Measurements from ENCODE around the gene ACBD6.
A peak's percentile ranks its signal among the peaks of the same experiment; 100 is the strongest.

Gene ACBD6

DNA sequence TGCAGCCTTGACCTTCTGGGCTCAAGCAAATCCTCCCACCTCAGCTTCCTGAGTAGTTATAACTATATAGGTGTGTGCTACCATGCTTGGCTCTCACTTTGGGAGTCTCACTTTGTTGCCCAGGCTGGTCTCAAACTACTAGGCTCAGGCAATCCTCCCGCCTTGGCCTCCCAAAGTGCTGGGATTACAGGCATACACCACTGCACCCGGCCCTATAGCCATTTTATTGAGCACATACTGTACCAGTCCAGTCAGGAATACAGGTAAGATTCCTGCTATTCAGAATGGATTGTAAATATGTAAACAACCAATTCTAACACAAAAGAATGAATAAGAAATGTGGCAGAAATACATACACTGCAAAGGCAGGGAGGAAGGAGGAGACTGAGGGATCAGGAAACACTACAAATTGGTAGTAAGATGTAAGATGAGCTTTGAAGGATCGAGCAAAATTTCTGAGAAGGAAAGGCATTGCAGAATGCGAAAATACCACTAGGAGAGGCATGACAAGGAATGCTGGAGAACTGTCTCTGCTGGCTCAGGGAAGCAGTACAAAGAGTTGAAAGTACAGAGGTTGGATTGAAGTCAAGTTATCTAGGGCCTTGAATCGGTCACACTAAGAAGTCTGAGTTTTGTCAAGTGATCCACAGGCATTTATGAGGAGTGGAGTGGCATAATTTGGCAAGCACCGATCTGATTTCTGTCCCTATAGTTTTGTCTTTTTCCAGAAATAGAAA is 211.9 kb downstream of the ACBD6 start:
- DNase-seq = no peak

- no peak for DNase-seq
These were observed 213.4 kb downstream of the ACBD6 start for GRCh38 chr1:180288940-180289339.

- no peak for DNase-seq
These were observed 214.2 kb downstream of the ACBD6 start for GRCh38 chr1:180287988-180288705.

GRCh38 chr1:180286417-180286816 is 216.0 kb downstream of the ACBD6 start:
- no peak for DNase-seq

- no peak for DNase-seq
These were observed 219.3 kb downstream of the ACBD6 start for GRCh38 chr1:180283098-180283497.

DNA sequence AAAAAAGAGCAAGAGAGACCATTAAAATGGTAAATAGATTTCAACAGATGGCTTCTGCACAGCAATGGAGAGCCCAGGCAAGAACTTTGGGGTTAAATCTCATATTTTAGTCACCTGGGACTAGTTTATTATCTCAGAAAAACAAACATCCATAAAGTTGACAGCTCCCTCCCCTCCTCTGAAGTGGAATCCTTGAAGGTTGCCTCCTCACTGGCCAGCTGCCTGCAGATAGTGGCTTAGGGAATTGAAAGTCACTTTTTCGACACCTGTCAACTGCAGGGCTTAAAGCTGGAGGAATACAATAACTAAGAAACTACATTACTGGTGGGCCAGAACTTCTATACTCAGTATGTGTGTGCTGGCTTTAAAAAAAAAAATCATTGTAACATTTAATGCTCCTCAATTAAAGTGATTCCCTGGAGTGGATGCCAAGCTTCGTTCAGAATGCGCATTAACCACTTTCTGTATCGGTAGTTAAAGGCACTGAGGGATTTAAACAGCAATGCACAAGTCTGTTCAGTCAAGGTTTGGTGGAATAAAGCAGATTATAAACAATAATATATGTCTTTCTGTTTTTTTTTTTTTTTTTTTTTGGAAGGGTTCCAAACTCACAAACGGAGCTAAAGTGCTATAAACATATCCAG is 219.9 kb downstream of the ACBD6 start:
- peak; percentile 32 for DNase-seq

GRCh38 chr1:180281490-180281889 is 220.9 kb downstream of the ACBD6 start:
- no peak for DNase-seq

GRCh38 chr1:180280617-180281016 is 221.8 kb downstream of the ACBD6 start:
- no peak for DNase-seq

DNA sequence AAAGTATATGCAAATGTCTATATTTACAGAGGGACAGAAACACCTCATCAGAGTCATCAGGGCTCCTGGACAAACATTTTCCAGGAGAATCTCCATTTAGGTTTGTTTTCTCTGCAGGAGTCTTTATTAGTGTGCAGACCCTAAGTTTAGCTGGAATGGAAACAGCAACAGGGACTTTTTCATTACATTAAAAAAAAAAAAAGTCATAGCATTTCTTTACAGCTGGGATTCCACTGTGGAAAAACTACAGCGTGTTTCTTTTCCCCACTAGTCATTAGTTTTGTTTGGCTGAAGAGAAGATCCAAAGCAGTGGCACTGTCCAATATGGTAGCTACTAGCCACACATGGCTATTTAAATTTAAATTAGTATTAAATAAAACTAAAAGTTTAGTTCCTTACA is 222.7 kb downstream of the ACBD6 start:
- DNase-seq = no peak

- no peak for DNase-seq
These were observed 223.6 kb downstream of the ACBD6 start for GRCh38 chr1:180278596-180279395.

DNA sequence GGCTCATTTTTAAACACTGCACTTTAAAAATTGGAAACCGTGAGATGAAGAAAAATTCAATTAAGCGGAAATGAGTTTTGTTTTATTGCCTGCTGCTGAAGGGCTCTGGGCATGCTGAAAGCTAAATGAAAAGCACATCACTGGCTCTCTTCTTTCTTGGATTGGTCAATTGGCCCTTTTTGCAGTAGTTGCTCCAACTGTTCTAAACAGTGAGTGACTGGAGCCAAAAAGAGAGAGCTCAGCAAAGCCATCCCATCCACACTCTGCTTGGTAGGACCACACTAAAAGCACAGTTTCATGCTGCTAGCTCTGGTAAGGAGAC is 224.2 kb downstream of the ACBD6 start:
- no peak for DNase-seq

GRCh38 chr1:180277476-180278193 is 224.7 kb downstream of the ACBD6 start:
- DNase-seq = no peak

GRCh38 chr1:180275726-180276125 is 226.7 kb downstream of the ACBD6 start:
- no peak for DNase-seq

DNA sequence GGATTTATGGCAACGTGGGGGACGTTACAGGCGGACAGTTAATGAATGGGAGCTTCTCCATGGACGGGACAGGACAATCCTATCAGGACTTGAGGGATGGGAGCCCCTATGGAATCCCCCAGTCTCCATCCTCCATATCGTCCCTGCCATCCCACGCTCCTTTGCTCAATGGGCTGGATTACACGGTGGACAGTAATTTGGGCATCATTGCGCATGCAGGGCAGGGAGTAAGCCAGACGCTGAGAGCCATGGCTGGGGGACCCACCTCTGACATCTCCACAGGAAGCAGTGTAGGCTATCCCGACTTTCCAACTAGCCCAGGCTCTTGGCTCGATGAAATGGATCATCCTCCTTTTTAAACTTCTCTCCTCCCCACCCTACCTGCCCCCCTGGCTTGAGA is 228.2 kb downstream of the ACBD6 start:
- no peak for DNase-seq

GRCh38 chr1:180273066-180273465 is 229.3 kb downstream of the ACBD6 start:
- no peak for DNase-seq

GRCh38 chr1:180272395-180272794 is 230.0 kb downstream of the ACBD6 start:
- no peak for DNase-seq

DNA sequence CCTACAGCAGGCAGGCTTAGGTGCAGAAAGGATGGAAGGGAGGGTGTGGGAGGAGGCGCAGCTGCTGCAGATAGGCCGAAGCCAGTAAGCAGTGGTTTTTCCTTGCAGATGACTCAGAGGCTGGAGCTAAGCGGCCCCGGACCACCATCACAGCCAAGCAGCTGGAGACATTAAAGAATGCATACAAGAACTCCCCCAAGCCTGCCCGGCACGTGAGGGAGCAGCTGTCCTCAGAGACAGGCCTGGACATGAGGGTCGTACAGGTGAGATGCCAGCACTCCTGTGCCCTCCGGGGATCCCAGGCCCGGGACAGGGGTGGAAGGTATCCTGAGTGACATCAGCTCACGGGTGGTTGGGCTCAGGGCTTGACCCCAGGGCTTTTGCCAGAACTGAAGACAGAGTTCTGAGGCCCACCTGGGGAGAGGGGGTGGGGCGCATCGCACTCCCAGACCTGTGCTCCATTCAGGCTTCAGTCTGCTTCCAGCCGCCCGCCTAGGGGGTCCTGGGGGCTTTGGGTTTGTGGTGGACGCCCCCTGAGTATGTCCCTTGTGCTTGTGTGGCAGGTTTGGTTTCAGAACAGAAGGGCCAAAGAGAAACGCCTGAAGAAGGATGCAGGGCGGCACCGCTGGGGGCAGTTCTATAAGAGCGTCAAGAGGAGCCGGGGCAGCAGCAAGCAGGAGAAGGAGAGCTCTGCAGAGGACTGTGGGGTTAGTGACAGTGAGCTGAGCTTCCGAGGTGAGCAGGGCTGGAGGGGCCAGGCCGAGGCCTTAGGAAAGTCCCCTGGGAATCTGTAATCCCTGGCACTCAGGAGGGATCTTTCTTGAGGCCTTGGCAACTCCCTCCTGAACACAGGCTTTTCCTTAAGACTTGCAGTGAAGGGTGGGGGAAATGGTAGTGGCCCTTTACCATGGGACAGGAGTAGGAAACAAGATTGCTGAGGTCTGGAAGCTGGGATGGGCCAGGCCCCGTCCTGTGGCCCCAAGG is 230.8 kb downstream of the ACBD6 start:
- DNase-seq = peak; percentile 12

- DNase-seq = no peak
These were observed 231.7 kb downstream of the ACBD6 start for GRCh38 chr1:180270530-180271271.

GRCh38 chr1:180269645-180270529 is 232.5 kb downstream of the ACBD6 start:
- no peak for DNase-seq
